ENCODE results near the gene RPLP1. TPM values are rescaled to one million over a fixed set of nuclear protein-coding genes. Genes with fewer than 3 reads are reported as not detected.

RPLP1 gene
- total RNA-seq, 4 donors from 2014 or later: 472 to 728 (median 583) TPM

GRCh38 chr15:69499521-69500211, 47.0 kb downstream of the RPLP1 start:
- TF ChIP-seq, protein P1, sequence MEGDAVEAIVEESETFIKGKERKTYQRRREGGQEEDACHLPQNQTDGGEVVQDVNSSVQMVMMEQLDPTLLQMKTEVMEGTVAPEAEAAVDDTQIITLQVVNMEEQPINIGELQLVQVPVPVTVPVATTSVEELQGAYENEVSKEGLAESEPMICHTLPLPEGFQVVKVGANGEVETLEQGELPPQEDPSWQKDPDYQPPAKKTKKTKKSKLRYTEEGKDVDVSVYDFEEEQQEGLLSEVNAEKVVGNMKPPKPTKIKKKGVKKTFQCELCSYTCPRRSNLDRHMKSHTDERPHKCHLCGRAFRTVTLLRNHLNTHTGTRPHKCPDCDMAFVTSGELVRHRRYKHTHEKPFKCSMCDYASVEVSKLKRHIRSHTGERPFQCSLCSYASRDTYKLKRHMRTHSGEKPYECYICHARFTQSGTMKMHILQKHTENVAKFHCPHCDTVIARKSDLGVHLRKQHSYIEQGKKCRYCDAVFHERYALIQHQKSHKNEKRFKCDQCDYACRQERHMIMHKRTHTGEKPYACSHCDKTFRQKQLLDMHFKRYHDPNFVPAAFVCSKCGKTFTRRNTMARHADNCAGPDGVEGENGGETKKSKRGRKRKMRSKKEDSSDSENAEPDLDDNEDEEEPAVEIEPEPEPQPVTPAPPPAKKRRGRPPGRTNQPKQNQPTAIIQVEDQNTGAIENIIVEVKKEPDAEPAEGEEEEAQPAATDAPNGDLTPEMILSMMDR (IDR thresholded peaks at IDR 0.05; ENCODE audit: low read depth): no peak

DNA sequence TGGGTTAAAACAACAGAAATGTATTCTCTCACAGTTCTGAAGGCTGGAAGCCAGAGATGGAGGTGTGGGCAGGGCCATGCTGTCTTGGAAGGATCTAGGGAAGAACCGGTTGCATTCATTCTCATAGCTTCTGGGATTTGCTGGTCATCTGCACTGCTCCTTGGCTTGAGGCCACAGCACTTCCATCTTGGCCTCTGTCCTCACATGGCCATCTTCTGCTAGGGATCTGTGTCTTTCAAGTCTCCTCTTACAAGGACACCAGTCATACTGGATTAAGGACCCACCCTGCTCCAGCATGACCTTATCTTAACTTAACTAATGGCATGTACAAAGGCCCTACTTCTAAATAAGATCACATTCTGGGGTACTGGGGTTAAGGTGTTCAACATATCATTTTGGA, 47.7 kb downstream of the RPLP1 start:
- TF ChIP-seq, protein P1 (IDR thresholded peaks at IDR 0.05; ENCODE audit: low read depth): no peak

GRCh38 chr15:69501456-69501855, 48.8 kb downstream of the RPLP1 start:
- TF ChIP-seq, protein P1 (IDR thresholded peaks at IDR 0.05; ENCODE audit: low read depth): no peak

GRCh38 chr15:69502470-69503045, 49.9 kb downstream of the RPLP1 start:
- TF ChIP-seq, protein P1 (IDR thresholded peaks at IDR 0.05; ENCODE audit: low read depth): no peak

- TF ChIP-seq, protein P1 (IDR thresholded peaks at IDR 0.05; ENCODE audit: low read depth): no peak
These were observed 51.9 kb downstream of the RPLP1 start for GRCh38 chr15:69504352-69505040.

Small RNA genes within 50 kb of the gene (small RNA-seq; reads per million reads assigned to genes)
- not detected for gene RF00012

Other genes with a start within 250 kb of the RPLP1 start
- 10 to 100 TPM in 1 of 4 donors, 1 to 10 TPM in 2, under 1 TPM in 1; 0.38 to 23.5 (median 2.2) TPM for gene PAQR5, start 153.9 kb upstream of the RPLP1 start, total RNA-seq
- 1 to 10 TPM in 3 of 4 donors, under 1 TPM in 1; 0.75 to 6.1 (median 3.5) TPM for gene KIF23, start 38.5 kb upstream of the RPLP1 start, total RNA-seq

All from subcutaneous adipose tissue (tissue), 4 donors.